Inferior parietal cortex (tissue), 1 donor: ENCODE results near the gene SKAP1.

Experiments used
- DNase-seq: peaks from one replicate; pipeline ENCODE4 v3.0.0-alpha.2; 2016; ENCODE audit errors: extremely low spot score

The SKAP1 gene

DNA sequence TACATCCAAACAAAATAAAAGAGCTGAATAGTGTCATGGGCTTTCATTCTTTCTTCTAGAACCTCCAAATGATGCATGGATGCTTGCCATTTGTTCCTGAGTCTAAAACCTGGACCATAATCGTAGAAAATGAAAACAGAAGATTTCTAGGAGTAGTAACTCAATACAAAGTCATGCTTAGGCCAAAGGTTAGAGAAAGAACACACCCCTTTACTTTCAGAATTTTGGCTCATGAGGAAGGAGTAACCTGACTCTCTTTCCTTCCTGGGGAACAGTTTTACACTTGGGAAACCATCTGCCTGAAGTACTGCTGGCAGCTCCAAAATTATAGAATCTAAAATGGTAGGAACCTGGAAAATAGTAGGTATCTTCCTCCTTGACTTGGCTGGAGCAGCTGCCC, 185.2 kb downstream of the SKAP1 start:
- DNase-seq: no peak

DNA sequence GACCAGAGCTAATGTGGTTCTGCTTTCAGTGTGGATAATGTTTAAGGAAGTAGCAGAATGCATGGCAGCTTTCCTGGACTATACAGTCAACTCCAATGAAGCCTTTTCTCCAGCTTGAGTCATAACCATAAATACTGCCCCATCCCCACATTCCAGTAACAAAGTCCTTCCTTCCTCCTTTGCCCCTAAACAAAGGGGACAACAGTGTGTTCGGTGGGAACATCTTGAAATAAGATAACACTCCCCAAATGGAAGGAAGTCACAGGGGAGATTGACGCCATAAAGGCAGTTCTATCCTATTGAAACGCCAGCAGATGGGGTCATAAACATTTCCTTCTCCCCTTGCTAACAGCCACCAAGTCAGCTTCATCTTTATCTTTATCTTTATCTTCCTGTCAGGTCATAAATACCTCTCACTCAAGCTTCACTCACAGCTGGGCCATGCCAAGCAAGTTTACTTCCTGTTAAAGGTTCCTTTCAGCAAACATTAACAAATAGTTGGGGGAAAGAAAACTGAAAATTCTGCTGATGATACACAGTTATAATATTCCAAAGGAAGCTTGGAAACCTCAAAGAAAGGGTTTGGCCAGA, 185.8 kb downstream of the SKAP1 start:
- DNase-seq: no peak

DNA sequence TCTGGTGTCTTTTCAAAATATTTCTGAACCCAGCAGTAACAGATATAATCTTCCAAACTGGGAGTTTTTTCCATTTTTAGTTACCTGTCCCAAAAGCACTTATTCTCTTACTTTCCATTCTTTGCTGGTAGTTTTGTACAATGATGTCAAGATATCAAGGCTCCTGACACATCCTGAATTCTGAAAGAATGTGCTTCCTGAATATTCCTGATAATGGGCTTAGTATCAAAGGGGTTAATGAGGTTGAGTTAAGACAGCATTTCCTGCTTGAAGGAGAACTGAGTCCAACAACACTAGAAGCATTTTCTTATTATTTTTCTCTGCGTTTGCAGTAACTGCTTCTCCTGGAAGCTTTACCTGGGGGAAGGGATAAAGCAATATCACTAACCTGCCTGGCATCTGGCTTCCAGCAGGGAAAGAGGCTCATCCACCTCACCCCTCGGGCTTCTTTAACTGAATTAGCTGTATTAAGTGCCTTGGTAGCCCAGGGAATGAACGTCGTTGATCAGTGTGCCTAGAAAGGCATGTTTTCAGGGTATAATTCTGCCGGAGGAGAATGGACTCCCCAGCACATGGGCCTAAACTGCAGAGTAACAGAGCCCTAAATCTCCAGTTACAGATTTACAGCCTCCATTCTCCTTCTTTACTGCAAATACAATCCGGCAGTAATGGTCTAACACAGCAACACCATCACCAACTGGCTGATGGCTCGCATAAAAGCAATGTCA, 188.1 kb downstream of the SKAP1 start:
- no peak for DNase-seq

DNA sequence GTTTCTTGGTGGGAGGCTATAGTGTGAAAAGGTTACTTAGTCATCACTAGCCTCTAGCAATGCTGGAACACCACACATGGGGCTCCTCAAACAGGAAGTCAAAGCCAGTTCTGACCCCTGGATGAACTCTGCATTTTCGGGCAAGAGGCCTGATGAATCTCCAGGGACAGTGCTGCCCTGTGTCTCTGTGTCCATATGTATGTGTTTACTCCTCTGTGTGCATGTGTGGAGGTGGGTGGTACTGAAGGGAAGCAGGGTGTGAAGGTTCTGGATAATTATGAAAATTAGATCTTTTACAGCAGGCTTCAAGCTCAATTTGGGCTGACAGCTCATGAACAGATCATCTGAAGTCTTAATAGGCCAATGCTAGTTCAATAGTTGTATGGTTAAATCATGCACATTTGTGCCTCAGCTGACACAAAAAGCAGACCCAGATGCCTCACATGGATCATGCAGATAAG, 188.9 kb downstream of the SKAP1 start:
- no peak for DNase-seq

DNA sequence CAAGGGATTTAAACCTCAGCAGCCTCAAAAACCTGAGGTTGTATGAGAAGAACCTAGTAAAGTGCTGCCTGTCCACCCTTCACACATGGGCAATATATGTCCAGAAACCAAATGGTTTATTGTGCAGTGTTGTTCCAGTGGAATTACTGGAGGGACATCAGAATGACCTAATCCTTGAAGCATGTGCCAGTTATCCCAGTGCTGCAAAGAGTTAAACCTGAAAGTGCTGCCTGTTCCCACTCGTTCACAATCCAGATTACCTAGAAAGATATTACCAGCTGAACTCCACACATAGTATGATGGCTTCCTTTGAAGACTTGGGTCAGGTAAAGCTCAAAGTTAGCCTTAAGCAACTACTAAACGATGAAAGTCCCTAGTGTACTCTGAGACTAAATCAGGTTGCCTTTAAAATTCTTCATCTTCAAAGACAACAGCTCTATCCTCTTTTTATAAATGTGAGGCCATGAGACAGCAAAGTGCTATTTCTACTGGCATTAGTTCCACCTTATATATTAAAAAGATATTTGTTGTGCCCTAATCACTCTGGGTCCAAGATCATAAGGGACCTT, 189.4 kb downstream of the SKAP1 start:
- DNase-seq: no peak

DNA sequence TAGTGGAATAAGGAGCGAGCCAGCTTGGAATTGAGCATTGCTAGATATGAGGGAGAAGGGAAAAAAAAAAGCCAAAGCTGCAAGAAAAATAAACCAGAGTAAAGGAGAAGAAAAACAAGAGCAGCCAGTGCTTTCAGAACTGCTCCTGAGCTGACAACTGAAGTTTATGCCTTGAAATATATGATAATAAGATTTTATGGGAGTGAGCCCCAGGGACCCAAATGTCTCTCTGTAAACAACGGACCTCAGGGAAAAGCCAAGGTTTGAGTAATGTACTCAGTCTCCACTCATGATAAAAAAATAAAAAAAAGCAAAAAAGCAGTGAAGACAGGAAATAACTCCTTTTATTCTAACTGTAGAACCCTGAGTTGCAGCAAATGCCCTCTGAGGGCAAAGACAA, 189.9 kb downstream of the SKAP1 start:
- no peak for DNase-seq

DNA sequence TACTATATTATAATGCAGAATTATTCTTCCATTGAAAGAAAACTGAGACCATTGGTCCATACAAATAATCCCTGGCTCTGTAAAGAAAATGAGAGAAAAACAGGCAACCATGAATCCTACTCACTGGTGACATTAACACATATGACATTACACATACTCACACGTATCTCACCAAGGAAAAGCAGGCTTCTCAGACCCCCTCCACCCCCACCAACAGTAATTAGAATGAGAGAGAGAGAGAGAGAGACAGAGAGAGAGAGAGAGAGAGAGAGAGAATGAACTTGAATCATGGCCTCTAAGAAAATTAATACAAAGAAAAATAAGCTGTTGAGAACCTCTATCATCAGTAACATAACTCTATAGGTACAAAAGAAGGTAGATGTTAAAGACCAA, 190.4 kb downstream of the SKAP1 start:
- no peak for DNase-seq

DNA sequence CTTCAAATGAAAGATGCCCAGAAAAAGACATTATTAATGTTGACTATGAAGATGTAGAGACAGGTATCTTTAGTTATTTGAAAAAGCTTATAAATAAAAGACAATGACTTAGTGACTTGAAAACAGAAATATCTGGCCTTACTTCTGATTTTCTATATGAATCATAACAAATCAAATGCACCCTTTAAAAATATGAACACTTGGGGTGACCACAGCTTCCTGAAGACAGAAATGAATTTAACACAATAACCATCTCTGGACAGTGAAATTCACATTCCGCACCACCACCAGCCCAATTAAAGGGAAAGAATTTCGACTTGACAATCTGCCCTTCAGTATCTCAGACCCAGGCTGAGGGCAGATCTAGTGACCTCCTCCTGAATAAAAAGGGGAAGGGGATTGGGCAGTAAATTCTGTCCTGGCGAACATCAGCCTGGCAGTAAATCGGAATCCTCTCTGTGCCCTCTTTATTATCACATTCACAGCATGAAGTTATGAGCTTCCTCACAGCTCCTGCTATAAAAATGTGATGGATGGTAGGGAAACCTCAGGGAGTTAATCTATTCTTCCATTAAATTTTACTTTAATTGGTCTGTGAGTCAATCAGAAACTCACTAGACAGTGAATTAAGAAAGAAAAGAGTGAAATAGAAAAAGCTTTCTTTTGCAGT, 190.9 kb downstream of the SKAP1 start:
- DNase-seq: no peak

DNA sequence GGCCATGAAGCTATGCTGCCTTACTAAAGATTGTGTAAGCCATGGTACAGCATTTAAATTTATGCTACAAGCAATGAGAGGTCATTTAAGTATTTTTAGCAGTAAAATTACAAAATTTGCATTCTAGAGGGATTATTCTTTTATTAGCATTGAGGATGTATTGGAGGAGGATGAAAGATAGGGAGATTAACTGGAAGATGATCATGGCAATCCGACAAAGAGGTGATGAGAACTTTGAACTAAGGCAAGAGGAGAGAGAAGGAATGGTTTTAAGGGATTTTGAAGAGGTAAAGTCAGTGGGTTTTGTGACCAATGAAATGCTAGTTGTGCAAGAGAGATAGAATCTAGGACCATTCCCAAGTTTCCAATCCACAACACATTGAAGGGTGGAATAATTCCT, 192.6 kb downstream of the SKAP1 start:
- DNase-seq: no peak

DNA sequence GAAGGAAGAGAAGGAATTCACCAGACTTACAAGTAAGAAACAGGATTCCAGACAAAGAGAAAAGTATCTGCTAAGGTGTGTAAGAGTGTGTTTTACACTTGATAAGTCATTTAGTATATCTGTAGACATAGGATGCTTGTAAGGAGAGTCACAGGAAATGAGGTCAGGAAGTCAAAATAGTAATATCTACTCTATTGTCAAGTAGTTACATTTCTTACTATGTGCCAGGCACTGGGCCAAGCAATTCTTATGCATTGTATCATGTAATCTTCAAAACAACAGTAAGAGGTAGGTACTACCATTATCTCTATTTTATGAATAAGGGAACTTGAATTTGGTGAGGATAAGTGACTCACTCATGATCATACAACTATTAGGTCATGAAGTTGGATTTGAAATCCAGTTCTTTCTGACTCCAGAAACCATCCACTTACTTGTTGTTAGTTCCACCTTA, 193.3 kb downstream of the SKAP1 start:
- no peak for DNase-seq

DNA sequence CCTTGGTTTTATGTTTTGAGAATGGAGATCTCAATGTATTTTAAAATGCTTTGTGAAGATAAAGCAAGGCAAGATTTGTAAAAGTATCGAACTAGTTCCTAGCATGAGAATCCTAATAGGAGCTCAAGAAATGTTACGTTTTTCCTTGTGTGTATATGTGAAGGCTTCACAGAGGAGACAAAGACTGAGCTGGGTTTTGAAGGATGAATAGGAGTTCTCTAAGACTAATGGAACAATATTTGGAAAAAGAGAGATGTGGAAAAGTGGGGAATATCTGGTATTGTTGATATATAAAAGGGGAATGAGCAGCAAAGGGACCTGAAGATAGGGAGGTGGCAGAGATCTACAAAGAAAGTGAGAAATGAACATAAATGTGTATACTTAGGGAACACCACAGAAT, 195.1 kb downstream of the SKAP1 start:
- DNase-seq: no peak

DNA sequence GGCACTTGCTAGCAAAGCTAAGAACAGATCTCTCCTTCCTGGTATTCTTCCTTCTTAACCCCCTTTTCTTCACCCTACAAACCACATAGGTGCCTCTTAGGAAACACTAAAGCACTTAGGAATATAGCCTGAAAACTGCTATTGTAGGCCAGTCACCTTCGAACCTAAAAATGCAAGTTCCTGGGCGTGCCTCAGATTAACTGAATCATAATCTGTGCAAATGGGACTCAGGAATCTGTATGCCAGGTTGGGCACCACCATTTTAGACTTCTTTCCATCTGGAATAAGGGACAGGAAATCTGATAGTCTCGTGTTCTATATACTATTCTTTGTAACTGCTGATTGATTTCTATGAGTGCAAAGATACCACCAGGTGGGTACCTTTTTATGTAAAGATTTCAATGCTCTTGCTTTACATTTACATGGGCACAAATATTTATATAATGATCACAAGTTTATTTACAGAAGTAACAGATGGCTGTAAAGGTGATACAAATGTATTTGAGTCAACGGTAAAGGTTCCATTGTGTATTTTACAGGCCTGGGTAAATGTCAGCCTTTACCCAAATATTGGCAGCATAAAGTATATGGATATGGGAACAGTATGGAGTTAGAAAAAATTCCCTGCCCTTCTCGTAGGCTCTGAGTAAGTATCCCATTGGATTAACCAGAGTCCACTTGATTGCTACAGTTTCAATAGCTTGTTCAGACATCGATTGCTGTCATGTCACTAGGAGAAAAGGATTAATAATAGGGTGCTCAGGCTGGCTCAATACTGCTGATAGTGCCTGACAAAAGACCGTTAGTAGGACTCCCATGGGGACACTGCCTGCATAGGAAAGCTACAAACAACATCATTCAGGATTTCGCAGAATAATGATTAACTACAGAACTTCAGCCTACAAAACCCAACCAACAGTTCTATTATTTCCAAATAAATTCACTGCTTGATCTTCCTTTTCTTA, 197.7 kb downstream of the SKAP1 start:
- no peak for DNase-seq

DNA sequence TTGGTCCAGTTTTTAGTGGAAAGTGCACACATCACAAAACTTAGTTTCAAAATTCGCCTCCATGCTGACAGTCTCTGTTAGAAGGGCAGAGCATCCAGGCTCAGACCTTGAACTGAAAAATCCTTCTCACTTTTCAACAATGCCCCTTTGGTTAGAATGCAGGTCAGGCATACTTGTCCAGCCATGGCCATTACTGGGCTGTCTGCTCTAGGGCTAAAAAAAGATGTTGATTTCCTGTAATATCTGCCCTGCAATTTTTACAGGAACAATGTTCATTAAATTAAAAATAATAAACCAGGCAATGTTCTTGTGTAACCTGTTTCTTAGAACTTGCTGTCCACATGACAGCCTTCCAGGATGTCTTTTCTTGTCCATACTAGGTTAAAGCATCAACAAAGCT, 200.1 kb downstream of the SKAP1 start:
- DNase-seq: no peak

DNA sequence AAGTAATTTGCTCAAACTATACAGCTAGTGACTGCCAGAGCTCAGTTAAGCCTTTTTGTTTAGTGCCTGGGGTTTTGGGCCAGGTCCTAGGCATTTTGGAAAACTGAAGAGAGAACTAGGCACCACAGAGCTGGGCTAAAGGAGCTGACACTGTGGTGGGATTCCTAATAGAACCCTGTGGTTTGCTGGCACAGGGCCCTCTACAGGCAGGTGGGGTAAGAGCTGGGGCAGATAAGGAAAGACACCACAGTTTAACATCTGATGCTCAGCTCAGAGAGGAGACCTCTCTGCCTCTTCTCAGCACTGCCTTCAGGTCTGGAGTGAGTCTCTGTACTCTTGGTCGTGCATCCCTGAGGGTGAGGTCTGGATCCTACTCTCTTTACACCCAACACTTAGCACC, 201.3 kb downstream of the SKAP1 start:
- DNase-seq: no peak

DNA sequence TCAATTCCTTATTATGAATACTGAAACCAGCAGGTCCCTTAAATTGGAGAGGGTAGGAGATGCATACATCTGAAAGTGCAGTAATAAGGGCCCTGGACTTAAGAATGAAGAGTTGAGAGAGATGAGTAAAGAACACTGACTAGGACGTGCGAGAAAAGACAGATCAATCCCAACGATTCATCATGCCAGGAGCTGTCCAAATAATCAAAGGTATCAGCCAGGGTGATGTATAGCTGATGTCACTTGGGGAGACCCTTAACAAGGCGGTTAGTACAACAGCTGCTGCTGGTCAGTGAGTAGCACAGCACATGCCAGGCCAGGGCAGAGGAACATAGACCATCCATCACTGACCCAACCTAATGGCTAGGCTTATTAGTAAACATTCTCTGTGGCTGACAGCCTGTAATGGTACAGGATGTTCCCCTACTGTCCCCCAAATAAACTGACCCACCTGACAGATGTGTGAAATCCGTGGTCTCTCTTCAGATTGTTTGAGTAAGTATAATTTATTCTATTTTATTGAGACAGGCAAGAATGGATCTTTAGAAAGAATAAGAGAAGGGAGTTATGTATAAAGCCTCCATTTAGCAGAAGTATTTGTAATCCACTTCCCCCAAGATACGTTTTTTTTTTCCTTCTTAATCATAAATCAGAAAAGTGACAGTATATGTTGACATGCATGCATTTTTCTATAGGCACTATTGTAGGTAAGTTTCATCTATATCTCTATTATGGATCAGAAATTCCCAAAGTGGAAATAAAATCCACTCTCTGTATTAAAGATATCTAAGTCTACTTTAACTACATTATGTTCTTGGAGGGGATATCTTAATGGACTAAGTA, 204.1 kb downstream of the SKAP1 start:
- no peak for DNase-seq

DNA sequence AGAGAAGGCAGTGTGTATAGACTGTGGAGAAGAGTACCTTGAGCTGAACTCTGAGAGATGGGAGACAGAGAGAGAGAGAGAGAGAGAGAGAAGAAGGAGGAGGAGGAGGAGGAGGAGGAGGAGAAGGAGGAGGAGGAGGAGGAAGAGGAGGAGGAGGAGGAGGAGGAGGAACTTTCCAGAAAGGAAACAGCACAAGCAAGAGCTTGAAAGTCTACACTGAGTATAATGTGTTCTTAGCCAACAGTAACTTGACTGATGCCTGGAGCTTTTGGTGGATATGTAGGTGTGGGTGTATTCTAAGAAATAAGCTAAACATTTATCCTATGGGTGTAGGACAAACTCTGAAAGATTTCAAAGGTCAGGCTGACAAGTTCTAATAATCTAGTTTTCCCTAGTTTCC, 206.1 kb downstream of the SKAP1 start:
- DNase-seq: no peak

DNA sequence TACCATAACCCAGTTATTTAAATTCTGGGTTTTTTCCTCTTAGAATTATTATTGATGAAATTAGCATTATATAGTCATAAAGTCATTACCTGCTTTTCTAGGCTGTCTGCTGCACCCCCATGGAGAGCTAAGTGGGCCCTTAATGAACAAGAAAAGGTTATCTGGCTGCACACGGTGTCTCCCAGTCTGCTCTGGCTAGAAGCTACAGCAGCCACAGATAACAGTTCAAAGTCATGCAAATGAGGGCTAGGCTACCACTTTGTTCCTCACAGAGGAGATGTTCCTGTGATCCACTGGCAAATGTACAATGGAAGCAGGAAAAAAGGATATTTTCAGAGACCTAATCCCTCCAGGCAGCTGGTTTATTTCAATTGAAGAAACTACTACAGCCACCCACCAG, 210.4 kb downstream of the SKAP1 start:
- DNase-seq: peak; percentile 13

DNA sequence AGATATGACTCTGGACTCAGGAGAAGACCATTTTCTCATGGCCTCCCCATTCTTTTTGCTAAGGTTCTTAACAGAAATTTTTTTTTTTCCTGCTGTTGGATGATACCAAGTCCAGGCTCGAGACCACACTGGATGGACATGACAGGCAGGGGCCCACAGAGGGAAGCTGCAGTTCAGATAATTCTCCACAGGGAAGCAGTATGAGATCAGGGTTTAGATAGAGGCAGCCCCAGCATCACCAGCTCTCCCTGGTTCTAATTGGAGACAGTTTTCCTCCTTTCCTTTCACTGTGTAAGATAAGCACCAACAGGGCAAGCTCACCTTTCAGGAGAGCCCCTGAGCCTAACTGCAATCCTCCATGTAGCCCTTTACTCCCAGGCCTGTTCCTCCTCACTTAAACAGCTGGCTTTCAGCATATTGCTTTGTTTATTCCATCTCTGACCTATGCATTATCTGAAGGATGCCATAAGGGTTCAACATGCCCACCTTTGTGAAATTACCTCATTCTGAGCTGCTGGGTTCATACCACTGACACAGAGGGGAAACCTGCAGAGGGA, 214.4 kb downstream of the SKAP1 start:
- DNase-seq: no peak

DNA sequence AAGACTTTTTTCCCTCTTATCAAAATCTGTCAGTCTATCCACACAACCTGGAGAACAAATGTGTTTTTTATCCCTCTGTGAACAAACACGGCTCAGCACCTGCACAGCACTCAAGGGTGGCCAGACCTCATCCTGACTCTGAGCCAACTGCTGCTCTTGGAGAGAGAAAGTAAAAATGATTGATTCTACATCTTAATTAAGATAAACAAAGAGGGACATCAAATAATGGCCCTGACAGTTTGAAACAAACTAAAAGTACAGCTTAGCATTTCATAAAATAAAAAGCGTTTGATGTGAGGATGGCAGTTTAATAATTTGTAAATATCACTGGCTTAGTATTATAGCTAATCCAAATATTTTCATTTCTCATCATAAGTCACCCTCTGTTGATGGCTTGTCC, 216.2 kb downstream of the SKAP1 start:
- no peak for DNase-seq

DNA sequence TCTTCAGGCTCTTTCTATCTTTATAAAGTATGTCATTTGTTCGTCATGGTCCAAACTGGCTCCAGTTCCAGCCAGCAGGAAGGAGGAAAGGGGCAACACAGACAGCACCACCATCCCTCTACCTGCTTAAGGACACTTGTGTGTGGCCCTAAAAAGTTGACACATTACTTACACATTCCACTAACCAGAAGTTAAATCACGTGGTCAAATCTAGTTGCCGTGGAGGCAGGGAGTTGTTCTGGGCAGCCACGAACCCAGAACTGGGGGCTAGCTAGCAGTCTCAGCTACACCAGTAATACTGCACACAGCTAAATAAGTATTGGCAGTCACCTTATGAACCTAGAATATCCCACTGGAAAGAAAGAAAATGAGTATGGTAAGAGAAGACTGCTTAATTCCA, 218.2 kb downstream of the SKAP1 start:
- DNase-seq: no peak
